Measurements from ENCODE around the gene RUSC2. TPM values are rescaled to one million over a fixed set of nuclear protein-coding genes. Genes with fewer than 3 reads are reported as not detected.

RUSC2 gene, protein sequence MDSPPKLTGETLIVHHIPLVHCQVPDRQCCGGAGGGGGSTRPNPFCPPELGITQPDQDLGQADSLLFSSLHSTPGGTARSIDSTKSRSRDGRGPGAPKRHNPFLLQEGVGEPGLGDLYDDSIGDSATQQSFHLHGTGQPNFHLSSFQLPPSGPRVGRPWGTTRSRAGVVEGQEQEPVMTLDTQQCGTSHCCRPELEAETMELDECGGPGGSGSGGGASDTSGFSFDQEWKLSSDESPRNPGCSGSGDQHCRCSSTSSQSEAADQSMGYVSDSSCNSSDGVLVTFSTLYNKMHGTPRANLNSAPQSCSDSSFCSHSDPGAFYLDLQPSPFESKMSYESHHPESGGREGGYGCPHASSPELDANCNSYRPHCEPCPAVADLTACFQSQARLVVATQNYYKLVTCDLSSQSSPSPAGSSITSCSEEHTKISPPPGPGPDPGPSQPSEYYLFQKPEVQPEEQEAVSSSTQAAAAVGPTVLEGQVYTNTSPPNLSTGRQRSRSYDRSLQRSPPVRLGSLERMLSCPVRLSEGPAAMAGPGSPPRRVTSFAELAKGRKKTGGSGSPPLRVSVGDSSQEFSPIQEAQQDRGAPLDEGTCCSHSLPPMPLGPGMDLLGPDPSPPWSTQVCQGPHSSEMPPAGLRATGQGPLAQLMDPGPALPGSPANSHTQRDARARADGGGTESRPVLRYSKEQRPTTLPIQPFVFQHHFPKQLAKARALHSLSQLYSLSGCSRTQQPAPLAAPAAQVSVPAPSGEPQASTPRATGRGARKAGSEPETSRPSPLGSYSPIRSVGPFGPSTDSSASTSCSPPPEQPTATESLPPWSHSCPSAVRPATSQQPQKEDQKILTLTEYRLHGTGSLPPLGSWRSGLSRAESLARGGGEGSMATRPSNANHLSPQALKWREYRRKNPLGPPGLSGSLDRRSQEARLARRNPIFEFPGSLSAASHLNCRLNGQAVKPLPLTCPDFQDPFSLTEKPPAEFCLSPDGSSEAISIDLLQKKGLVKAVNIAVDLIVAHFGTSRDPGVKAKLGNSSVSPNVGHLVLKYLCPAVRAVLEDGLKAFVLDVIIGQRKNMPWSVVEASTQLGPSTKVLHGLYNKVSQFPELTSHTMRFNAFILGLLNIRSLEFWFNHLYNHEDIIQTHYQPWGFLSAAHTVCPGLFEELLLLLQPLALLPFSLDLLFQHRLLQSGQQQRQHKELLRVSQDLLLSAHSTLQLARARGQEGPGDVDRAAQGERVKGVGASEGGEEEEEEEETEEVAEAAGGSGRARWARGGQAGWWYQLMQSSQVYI (N-terminal part only)
- 31.5 TPM for total RNA-seq
- long read RNA-seq, full-length matches to known transcripts = 5 of 30 reads
- long read RNA-seq, partial matches to known transcripts = 18 of 30 reads
- long read RNA-seq, other reads (novel, unspliced or antisense) = 7 of 30 reads

DNA sequence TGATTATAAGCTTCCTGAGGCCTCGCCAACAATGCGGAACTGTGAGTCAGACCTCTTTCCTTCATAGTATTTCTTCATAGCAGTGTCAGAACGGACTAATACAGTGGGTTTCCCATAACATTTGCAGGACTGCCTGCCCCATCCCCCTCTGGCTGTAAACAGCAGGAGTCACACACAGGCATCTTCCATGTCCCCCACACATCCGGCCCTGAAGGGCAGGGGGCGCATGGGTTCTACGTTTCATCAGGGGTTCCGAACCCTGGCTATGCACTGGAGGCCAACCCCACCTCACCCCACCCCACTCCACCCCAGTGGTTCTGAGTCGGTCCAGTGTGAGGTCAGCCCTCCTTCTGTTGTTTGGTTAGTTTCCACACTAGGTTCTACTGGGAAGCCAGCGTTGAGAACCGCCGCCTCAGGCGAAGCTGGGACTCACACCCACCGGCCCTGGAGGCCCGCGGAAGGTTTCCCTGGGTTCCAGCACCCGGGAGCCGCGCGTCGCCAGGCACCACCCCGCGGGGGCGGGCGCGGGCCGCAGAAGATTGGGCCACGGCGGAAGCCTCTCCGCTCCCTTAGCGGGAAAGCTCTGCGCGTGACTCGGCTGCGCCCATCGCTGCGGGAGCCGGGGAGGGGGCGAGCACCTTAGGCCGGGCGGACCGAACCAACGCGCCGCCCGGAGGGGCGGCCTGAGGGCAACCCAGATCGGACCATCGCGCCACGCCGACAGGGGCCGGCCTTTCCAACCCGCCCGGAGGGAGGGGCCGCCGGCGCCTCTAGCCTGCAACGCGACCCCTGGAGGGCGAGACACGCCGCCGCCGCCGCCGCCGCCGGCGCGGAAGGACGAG, at the start of gene RUSC2:
Gene RUSC2, plus strand, starts transcription at position 799 of the 842 bp plus-strand sequence. CDS start 56,411 bp downstream, outside the sequence.
- peak; percentile 94 for DNase-seq
- intact Hi-C loops (cut with DNase I) = loop anchor here (5.0 kb wide), 1 partner anchor 63 kb away; no protein-coding TSS in a partner anchor
- TF ChIP-seq, protein P1, sequence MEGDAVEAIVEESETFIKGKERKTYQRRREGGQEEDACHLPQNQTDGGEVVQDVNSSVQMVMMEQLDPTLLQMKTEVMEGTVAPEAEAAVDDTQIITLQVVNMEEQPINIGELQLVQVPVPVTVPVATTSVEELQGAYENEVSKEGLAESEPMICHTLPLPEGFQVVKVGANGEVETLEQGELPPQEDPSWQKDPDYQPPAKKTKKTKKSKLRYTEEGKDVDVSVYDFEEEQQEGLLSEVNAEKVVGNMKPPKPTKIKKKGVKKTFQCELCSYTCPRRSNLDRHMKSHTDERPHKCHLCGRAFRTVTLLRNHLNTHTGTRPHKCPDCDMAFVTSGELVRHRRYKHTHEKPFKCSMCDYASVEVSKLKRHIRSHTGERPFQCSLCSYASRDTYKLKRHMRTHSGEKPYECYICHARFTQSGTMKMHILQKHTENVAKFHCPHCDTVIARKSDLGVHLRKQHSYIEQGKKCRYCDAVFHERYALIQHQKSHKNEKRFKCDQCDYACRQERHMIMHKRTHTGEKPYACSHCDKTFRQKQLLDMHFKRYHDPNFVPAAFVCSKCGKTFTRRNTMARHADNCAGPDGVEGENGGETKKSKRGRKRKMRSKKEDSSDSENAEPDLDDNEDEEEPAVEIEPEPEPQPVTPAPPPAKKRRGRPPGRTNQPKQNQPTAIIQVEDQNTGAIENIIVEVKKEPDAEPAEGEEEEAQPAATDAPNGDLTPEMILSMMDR (IDR thresholded peaks at IDR 0.05) = peak; percentile 39
- peak within 1 kb of the TSS; percentile 84 for H3K4me3 ChIP-seq
- peak within 1 kb of the TSS; percentile 89 for H3K27ac ChIP-seq
- H3K9me3 ChIP-seq = no peaks in the 10 kb centered on the region
- H3K4me1 ChIP-seq = peaks cover 12% of the 10 kb centered on the region
- H3K36me3 ChIP-seq = no peaks in the 10 kb centered on the region
- no peaks in the 10 kb centered on the region for H3K27me3 ChIP-seq
- peak; percentile 93 for ATAC-seq

DNA sequence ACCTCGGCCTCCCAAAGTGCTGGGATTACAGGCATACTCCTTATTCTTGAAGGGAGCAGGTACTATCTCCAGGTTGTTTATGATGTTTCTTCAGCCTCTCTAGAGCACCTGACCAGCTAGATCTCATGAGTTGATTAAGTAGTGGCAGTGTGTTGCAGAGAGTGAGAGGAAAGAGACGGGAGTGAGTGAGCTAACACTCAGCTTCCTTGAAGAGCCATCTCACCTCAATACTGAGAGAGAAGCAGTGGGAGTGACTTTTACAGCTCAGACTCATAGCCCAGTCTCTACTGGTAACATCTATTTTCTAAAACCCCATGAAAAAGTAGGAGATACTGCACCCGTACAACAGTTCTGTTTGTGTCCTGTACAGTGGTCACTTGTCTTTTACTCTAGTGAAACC, 43.9 kb upstream of the RUSC2 start:
- TF ChIP-seq, protein P1 (IDR thresholded peaks at IDR 0.05) = no peak
- Histone ChIP-seq H3K27me3 (no peaks in the 10 kb centered on the region), H3K27ac (no peak overlapping the region), H3K36me3 (no peaks in the 10 kb centered on the region), H3K9me3 (no peaks in the 10 kb centered on the region), H3K4me3 (no peak overlapping the region), H3K4me1 (no peaks in the 10 kb centered on the region)
- ATAC-seq (peak; percentile 46), DNase-seq (no peak)
- intact Hi-C loops (cut with DNase I) = no loop called here

DNA sequence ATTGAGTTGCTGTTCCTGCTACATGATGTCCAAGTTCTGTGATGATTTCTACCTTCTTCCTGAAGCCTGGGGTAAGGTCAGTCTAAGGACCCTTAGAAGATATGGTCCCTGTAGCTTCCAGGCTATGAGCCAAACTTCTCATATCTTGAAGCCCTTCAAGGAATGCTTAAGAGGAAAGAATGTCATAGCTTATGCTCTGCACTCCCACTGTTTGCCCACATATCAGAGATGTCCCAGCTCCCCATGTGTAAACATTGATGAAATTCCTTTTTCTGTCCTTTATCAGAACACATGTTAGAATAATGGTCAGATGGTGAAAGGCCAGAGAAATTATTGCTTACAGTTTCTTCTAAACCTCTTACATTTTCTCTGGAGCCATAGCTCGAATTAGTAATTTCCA, 41.4 kb upstream of the RUSC2 start:
- peak; percentile 54 for ATAC-seq
- DNase-seq = no peak

DNA sequence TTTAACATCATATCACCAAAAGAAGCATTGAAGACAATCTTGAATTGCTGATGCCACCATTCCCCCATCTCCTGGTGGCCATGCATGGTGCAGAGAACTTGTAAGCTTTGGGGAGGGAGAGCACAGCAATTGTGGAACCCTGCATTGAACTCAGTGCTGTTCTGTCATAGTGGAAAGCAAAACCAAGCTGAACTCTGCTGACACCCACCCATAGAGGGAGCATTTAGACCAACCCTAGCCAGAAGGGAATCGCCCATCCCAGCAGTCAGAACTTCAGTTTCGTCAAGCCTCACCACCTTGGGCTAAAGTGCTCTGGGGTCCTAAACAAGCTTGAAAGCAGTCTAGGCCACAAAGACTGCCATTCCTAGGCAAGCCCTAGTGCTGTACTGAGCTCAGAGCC, 37.4 kb upstream of the RUSC2 start:
- no peaks in the 10 kb centered on the region for H3K27me3 ChIP-seq
- ATAC-seq (no peak), DNase-seq (no peak)
- no peaks in the 10 kb centered on the region for H3K9me3 ChIP-seq
- TF ChIP-seq, protein P1 (IDR thresholded peaks at IDR 0.05) = no peak
- intact Hi-C loops (cut with DNase I) = no loop called here
- H3K4me1 ChIP-seq = no peaks in the 10 kb centered on the region
- no peak overlapping the region for H3K4me3 ChIP-seq
- H3K36me3 ChIP-seq = no peaks in the 10 kb centered on the region
- H3K27ac ChIP-seq = no peak overlapping the region

More for the DNA sequence above, 41.4 kb upstream of the RUSC2 start:
- Histone ChIP-seq H3K36me3 (no peaks in the 10 kb centered on the region), H3K9me3 (no peaks in the 10 kb centered on the region), H3K27ac (no peak overlapping the region), H3K4me3 (no peak overlapping the region), H3K4me1 (no peaks in the 10 kb centered on the region), H3K27me3 (no peaks in the 10 kb centered on the region)
- intact Hi-C loops (cut with DNase I) = no loop called here
- TF ChIP-seq, protein P1 (IDR thresholded peaks at IDR 0.05) = no peak
